Activated CD4-positive, alpha-beta T cell treated with anti-CD3 and anti-CD28 coated beads for 48 hours (primary cell): Measurements from ENCODE around the gene TLCD2.
"Not testable (repeated sequence)": the region's sequence is repeated elsewhere in the genome, so short reads cannot be mapped to it uniquely, and the experiment has no call there.

Experiments used
- DNase-seq: peaks from one replicate; pipeline ENCODE4 v3.0.0-alpha.2; 2020

TLCD2 gene

DNA sequence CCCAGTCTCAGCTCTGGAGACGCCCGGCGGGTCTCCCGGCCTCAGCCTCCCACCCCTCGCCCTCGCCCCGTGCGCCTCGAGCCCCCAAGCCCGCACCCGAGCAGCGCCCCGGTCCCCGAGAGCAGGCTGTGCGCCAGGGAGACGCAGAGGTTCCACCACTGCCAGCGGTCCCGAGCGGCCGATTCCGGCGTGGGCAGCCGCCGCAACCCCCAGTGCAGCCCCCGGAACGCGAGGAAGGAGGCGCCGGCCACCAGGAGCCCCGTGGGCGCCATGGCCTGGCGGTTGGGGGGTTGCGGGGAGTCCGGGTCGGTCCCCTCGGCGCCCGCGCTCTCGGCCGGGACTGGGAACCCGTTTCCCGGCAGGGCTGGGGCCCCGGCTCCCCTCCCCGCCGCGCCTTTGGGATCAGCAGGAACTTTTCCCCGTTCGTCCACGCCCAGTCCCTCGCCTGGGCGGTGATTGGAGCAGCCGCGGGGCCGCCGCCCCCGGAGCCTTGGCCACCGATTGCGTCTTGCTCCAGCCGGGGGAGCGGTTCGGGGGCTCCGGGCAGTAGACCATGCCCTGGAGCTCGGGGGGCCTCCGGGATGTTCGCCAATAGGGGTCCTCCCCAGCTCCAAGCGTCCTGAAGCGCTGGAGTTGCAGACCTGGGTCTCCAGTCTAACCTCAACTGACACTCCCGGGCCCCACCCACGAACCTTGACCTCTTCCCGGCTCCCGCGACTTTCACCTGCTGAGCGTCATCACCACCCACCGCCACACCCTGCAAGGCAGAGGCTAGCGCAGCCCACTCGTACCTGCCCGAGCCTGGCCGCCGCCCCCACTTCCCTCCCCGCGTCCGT lies at the start of gene TLCD2:
TLCD2 (minus strand) TSS at position 407 of the 836 bp plus-strand sequence; CDS start at position 272, 135 bp downstream.
- DNase-seq: no peak

DNA sequence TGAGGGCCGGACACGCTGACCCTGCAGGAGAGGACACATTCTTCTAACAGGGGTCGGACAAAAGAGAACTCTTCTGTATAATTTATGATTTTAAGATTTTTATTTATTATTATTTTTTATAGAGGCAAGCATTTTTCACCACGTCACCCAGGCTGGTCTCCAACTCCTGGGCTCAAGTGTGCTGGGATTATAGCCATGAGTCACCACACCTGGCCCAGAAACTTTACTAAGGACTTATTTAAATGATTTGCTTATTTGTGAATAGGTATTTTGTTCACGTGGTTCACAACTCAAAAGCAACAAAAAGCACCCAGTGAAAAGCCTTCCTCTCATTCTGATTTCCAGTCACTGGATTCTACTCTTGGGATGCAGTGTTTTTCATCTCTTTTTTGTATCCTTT lies 49.4 kb upstream of the TLCD2 start:
- DNase-seq: no peak

DNA sequence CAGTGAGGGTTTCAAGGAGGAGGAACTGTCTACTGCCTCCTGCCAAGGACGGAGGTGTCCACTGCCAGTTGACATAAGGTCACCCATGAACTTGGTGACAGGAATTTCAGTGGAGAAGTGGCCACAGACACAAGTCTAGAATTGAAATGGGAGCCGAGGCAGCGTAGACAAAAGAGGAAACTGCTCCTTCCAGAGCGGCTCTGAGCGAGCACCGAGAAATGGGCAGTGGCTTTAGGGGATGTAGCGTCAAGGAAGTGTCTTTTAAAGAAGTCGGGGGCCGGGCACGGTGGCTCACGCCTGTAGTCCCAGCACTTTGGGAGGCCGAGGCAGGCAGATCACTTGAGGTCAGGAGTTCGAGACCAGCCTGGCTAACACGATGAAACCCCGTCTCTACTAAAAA lies 48.6 kb upstream of the TLCD2 start:
- no peak for DNase-seq

GRCh38 chr17:1755827-1756262 lies 45.7 kb upstream of the TLCD2 start:
- DNase-seq: no peak

- no peak for DNase-seq
Measured at GRCh38 chr17:1755252-1755826, 45.2 kb upstream of the TLCD2 start.

- no peak for DNase-seq
Measured at GRCh38 chr17:1754430-1755112, 44.4 kb upstream of the TLCD2 start.

GRCh38 chr17:1753767-1754429 lies 43.7 kb upstream of the TLCD2 start:
- no peak for DNase-seq

DNA sequence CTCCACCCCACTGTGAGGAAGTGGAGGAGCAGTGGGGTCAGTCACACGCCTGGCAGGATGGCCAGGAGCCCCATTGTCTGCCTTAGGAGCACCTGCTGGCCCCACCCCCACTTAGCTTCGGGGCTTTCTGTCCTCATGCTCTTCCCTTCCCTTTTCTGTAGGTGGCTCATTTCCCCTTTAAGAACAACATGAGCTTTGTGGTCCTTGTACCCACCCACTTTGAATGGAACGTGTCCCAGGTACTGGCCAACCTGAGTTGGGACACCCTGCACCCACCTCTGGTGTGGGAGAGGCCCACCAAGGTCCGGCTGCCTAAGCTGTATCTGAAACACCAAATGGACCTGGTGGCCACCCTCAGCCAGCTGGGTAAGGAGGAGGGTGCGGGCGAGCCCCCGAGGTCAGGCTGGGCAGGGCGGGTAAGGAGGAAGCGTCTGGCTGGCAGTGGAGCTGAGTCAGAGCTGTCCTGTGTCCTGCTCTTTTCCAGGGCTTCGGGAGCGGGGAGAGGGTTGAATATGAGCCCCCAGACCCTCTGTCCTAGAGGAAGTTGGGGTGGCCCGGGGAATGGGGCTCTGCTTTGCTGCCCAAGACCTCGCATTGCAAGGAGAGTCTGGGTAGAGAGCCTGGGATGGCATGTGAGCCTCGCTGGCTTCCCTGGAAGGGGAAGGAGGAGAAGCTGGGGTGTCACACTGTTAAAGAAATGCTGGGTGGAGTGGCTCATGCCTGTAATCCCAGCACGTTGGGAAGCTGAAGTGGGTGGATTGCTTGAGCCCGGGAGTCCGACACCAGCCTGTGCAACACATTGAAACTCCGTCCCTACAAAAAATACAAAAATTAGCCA lies 42.5 kb upstream of the TLCD2 start:
- DNase-seq: no peak

GRCh38 chr17:1750628-1751027 lies 40.5 kb upstream of the TLCD2 start:
- no peak for DNase-seq

GRCh38 chr17:1746975-1747543 lies 36.9 kb upstream of the TLCD2 start:
- no peak for DNase-seq

DNA sequence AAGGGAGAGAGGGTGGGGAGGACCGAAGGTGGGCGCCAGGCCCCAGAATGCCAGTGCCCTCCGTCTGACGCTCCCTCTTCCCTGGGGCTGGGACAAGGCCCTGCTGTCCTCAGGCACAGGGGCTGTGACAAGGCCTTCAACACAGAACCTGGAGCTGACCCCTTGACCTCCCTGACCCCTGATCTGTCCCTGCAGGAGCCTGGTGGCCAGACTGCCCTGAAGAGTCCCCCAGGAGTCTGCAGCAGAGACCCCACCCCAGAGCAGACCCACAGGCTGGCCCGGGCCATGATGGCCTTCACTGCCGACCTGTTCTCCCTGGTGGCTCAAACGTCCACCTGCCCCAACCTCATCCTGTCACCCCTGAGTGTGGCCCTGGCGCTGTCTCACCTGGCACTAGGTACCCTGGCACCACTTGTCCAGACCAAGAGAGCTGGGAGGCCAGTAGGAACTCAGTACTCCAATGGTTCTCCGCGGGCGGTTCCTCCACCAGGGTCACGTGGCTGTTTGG lies 35.4 kb upstream of the TLCD2 start:
- no peak for DNase-seq

DNA sequence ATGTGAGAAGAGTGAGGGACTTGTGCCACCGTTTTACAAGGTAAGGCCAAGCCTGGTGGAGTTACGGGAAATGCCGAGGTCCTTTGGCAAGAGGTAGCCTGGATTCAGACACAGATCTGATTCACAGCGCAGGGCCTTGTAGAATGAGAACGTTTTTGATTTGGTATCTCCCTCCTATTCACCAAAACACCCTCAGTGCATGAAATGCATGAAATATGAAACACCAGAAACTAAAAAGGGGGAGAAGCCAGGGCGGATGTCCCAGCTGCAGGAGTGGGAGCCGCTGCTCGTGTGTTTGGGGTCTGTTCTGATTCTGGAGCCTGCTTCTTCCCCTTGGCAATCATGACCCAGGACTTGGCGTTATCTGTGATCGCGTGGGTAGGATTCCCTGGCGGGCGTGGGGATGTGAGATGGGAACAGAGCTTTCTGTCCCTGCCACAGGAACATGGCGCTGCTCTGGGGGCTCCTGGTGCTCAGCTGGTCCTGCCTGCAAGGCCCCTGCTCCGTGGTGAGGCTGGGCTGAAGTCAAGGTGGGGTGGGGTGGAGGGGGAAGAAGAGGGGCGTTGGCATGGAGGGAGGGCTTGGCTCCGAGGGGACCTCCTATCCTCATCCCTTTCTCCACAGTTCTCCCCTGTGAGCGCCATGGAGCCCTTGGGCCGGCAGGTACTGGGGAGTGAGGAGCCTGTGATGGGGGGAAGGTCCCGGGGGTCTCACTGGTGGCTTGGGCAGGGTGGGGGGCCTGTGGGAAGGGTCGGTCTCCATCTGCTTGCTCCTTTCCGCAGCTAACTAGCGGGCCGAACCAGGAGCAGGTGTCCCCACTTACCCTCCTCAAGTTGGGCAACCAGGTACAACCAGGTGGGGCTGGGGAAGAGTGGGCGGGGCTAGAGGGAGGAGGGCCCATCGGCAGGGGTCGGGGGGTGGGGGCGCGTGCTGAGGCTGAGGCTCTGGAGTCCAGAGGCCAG lies 34.7 kb upstream of the TLCD2 start:
- no peak for DNase-seq

DNA sequence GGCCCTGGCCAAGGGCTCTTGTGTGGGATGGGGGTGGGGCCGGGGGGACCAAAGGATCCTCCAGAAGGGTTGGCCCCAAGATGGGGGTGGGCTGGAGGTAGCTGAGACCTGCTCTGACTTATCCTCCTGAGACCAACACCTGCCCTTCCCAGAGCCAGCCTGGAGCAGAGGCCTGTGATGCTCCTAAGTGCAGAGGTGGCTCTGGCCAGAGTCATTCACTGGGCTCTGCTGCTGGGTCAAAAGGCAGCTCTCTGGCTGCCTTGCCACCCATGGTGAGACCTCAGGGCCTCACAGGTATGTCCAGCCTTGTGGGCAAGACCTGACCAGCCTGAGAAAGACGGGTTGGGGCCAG lies 32.9 kb upstream of the TLCD2 start:
- DNase-seq: no peak

DNA sequence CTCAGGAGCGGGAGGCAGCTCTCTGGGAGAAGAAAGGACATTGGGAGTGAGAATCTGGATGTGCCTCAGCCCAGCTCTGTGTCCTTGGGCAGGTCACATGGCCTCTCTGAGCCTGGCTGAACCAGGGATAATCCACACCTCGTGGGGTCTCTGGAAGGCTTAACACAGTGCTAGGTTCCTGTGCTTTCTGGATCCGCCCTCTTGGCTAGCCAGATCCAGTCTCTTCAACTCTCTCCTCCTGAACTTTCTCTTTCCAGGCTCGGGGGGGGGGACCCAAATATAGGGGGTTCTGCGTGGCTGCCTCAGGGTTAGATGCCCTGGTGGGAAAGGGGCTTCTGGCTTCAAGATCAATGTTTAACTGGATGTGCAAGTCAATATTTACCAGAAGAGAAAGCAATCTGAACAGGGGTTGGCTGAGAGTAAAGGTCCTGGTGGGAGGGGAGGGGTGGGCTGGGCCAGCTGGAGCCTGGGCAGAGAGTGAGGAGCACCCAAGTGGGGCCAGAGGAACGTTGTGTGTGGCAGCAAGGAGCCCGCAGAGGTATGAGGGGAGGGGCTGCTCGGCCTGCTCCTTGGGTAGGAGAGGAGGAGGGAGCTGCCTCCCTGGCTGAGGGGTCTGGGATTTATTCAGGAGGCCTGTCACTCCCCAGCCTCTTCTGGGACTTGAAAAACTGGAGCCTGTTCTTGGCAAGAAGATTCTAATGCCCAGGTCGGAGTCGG lies 32.4 kb upstream of the TLCD2 start, which contains the start of gene SERPINF2:
SERPINF2 (plus strand) TSS at position 501 of the 717 bp plus-strand sequence. CDS start 2,125 bp downstream, outside the sequence.
- DNase-seq: no peak

GRCh38 chr17:1741899-1742298 lies 31.7 kb upstream of the TLCD2 start:
- DNase-seq: not testable (repeated sequence)

GRCh38 chr17:1737531-1738291 lies 27.5 kb upstream of the TLCD2 start:
- no peak for DNase-seq

- DNase-seq: peak; percentile 76
Measured at GRCh38 chr17:1736348-1737281, 26.4 kb upstream of the TLCD2 start.

DNA sequence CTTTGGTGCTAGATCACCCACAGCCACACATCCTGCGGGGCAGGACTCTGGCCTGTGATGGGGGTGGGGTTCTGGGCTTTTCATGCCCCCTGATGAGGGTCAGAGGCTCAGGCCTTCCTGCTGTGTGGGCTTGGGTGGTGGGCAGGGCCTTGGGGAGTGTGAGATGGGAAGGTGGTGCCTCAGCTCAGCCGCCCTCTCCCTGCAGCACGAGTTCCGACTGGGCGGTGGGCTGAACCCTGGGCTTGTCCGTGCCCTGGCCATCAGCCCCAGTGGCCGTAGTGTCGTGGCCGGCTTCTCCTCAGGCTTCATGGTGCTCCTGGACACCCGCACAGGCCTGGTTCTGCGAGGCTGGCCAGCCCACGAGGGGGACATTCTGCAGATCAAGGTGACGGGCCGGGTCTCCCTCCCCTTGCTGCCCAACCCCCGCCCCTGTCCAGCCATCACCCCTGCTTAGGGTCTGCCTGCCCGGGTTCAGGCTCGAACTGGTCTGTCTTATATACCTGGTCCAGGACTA lies 25.7 kb upstream of the TLCD2 start:
- DNase-seq: no peak
